HG03442 (cell line): Measurements from ENCODE around the gene RABGGTA.
"Not testable (repeated sequence)": the region's sequence is repeated elsewhere in the genome, so short reads cannot be mapped to it uniquely, and the experiment has no call there.

ENCODE experiments used
- ATAC-seq: cut with Tn5 transposase; IDR thresholded peaks from one replicate; pipeline ENCODE4 v1.9.1; 2021; ENCODE audit warnings: mild to moderate bottlenecking, moderate library complexity; ENCODE audit not compliant: unreplicated experiment

RABGGTA gene

GRCh38 chr14:24222987-24223386 is 48.4 kb downstream of the RABGGTA start:
- ATAC-seq: not testable (repeated sequence)

- no peak for ATAC-seq
Observed at GRCh38 chr14:24219521-24219920, 51.9 kb downstream of the RABGGTA start.

- no peak for ATAC-seq
Observed at GRCh38 chr14:24219080-24219479, 52.3 kb downstream of the RABGGTA start.

GRCh38 chr14:24216876-24217275 is 54.5 kb downstream of the RABGGTA start:
- ATAC-seq: not testable (repeated sequence)

- ATAC-seq: no peak
Observed at GRCh38 chr14:24216345-24216699, 55.1 kb downstream of the RABGGTA start.
